ENCODE results near the gene NPAS3.

The NPAS3 gene

GRCh38 chr14:33758547-33758946 is 819.9 kb downstream of the NPAS3 start:
- CTCF ChIA-PET: interaction anchor here (1.0 kb wide), 1 partner anchor 50 kb away, joined by 3 read pairs; no protein-coding TSS in a partner anchor
- Histone ChIP-seq H3K36me3 (ENCODE audit: control insufficient read depth in 2 of 2, insufficient read depth in 1 of 2, low read length in 2 of 2) (no peaks in the 10 kb centered on the region), H3K4me3 (ENCODE audit: low read depth, low read length) (no peak overlapping the region), H3K9me3 (ENCODE audit: control insufficient read depth, insufficient read depth, low read depth, low read length) (no peaks in the 10 kb centered on the region), H3K4me1 (ENCODE audit: control insufficient read depth, insufficient read depth, low read length) (no peaks in the 10 kb centered on the region), H3K27ac (ENCODE audit: extremely low read depth, low read depth, low read length) (no peak overlapping the region)
- POLR2A ChIA-PET: no interaction called here
- no peak for TF ChIP-seq ZNF24 (tag by site-specific recombination; IDR thresholded peaks at IDR 0.05)
- no peak for TF ChIP-seq BCL11A (tag by site-specific recombination; IDR thresholded peaks at IDR 0.05; ENCODE audit: low read depth)
- TF ChIP-seq BCL6B (tag by site-specific recombination; IDR thresholded peaks at IDR 0.05): no peak
- no peak for TF ChIP-seq ZNF768 (tag by site-specific recombination; IDR thresholded peaks at IDR 0.05)
- TF ChIP-seq FEZF1 (tag by site-specific recombination; IDR thresholded peaks at IDR 0.05): no peak
- TF ChIP-seq ZNF514 (tag by site-specific recombination; IDR thresholded peaks at IDR 0.05): no peak
- no peak for TF ChIP-seq ZNF580 (tag by site-specific recombination; IDR thresholded peaks at IDR 0.05)
- TF ChIP-seq ZNF426 (tag by site-specific recombination; IDR thresholded peaks at IDR 0.05): no peak
- no peak for TF ChIP-seq ZNF362 (tag by site-specific recombination; IDR thresholded peaks at IDR 0.05)
- no peak for TF ChIP-seq ZNF266 (tag by site-specific recombination; IDR thresholded peaks at IDR 0.05; ENCODE audit: low read depth)
- no peak for TF ChIP-seq ZNF48 (tag by site-specific recombination; IDR thresholded peaks at IDR 0.05)
- TF ChIP-seq AEBP2 (tag by site-specific recombination; IDR thresholded peaks at IDR 0.05; ENCODE audit: borderline replicate concordance): no peak
- no peak for TF ChIP-seq ZNF398 (tag by site-specific recombination; IDR thresholded peaks at IDR 0.05)
- TF ChIP-seq ZNF610 (tag by site-specific recombination; IDR thresholded peaks at IDR 0.05; ENCODE audit: borderline replicate concordance): no peak
- TF ChIP-seq PATZ1 (tag by site-specific recombination; IDR thresholded peaks at IDR 0.05): no peak
- no peak for TF ChIP-seq ZNF140 (tag by site-specific recombination; IDR thresholded peaks at IDR 0.05)
- TF ChIP-seq ZNF2 (tag by site-specific recombination; IDR thresholded peaks at IDR 0.05): no peak
- no peak for TF ChIP-seq ZNF600 (tag by site-specific recombination; IDR thresholded peaks at IDR 0.05)
- no peak for TF ChIP-seq ZBTB17 (tag by site-specific recombination; IDR thresholded peaks at IDR 0.05)
